ENCODE results near the gene LIMCH1.
"Not testable (repeated sequence)": the region's sequence is repeated elsewhere in the genome, so short reads cannot be mapped to it uniquely, and the experiment has no call there.

LIMCH1 gene, protein sequence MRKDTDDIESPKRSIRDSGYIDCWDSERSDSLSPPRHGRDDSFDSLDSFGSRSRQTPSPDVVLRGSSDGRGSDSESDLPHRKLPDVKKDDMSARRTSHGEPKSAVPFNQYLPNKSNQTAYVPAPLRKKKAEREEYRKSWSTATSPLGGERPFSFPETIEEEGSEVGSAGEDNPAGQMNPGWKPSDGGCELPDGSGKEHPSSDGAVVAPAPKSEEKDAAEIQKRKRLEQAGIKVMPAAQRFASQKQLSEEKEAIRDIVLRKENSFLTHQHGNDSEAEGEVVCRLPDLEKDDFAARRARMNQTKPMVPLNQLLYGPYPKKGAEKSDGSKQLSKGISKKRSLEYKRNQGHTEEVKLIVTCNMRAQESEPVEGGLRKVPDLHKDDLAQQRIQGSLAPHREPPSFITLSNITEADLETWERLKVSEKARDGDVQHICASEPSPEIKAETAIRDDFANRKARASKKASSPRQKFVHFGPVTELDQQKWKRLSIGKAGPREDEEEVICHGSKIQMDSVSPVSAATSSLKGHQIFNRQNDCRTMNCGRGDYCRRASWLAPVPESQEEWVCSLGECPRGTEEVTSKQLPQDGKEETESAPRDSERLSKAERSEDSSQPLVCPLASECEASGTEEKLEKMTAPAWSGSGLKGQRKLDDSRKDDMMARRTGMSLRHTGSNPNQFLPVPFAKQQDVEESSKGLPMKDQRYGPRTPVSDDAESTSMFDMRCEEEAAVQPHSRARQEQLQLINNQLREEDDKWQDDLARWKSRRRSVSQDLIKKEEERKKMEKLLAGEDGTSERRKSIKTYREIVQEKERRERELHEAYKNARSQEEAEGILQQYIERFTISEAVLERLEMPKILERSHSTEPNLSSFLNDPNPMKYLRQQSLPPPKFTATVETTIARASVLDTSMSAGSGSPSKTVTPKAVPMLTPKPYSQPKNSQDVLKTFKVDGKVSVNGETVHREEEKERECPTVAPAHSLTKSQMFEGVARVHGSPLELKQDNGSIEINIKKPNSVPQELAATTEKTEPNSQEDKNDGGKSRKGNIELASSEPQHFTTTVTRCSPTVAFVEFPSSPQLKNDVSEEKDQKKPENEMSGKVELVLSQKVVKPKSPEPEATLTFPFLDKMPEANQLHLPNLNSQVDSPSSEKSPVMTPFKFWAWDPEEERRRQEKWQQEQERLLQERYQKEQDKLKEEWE (N-terminal part only)

GRCh38 chr4:41538017-41538733 is at the start of gene LIMCH1:
LIMCH1 (plus strand) TSS chr4:41538157; CDS start chr4:41605996, 67,839 bp downstream.
- FAIRE-seq: no peak

DNA sequence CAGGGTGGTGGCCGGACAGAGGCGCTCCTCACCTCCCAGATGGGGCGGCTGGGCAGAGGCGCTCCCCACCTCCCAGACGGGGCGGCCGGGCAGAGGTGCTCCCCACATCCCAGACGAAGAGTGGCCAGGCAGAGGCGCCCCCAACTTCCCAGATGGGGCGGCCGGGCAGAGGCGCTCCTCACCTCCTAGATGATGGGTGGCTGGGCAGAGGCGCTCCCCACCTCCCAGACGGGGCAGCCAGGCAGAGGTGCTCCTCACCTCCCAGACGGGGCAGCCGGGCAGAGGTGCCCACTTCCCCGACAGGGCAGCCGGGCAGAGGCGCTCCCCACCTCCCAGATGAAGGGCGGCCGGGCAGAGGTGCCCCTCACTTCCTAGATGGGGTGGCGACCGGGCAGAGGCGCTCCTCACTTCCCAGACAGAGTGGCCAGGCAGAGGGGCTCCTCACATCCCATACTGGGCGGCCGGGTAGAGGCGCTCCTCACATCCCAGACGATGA is 46.8 kb upstream of the LIMCH1 start:
- not testable (repeated sequence) for FAIRE-seq

DNA sequence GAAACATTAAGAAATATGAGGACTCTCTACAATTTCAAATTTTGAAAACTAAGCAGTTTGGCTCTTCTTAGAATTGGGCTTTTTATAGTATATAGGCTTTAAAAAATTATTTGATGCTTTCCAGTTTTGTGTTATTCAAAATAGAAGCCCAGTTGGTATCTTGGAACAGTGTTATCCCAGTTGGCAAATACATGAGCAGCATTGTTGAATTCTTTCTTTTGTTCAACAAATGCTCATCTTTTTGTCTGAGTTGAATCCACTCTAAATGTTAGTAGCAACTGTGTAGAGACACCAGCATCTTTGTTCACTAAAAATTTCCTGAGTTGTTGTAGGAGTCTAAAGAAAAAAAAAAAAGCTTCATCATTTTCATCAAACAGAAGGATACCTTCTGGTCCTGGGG is 41.0 kb upstream of the LIMCH1 start:
- FAIRE-seq: no peak

- no peak for FAIRE-seq
These were observed 39.8 kb upstream of the LIMCH1 start for GRCh38 chr4:41498177-41498576.

GRCh38 chr4:41504167-41504818 is 33.7 kb upstream of the LIMCH1 start:
- no peak for FAIRE-seq

GRCh38 chr4:41505161-41505661 is 32.7 kb upstream of the LIMCH1 start:
- FAIRE-seq: no peak

DNA sequence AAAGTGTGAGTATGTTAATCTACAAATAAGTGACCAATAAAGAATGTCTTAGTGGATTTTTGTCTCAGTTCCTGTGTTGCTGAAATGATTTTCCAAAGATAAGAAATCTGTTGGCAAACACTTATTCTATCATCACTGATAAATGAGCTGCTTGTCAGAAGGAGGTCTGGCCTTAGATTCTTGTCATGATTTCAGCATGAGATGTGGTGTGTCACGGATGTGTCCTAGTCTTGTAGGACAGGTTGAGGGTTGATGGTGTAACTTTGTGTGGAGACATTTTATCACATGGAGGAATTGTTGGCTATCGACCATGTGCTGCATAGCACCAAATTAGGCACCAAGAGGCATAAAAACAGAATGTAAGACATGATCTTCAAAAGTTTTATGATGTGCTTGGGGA is 31.8 kb upstream of the LIMCH1 start:
- no peak for FAIRE-seq

- no peak for FAIRE-seq
These were observed 30.5 kb upstream of the LIMCH1 start for GRCh38 chr4:41507291-41507947.

GRCh38 chr4:41509451-41509866 is 28.5 kb upstream of the LIMCH1 start:
- FAIRE-seq: no peak

- FAIRE-seq: no peak
These were observed 27.8 kb upstream of the LIMCH1 start for GRCh38 chr4:41510179-41510578.

DNA sequence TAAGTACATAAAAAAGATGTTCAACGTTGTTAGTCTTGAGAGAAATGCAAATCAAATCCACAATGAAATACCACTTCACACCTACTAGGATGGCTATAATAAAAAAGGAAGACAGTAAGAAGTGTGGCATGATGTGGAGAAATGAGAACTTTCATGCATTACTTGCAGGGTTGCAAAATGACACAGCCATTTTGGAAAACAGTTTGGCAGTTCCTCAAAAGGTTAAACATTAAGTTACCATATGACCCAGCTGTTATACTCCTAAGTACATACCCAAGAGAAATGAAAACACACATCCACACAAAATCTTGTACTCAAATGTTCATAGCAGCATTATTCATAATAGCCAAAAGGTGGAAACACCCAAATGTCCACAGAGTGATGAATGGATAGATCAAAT is 25.8 kb upstream of the LIMCH1 start:
- no peak for FAIRE-seq

DNA sequence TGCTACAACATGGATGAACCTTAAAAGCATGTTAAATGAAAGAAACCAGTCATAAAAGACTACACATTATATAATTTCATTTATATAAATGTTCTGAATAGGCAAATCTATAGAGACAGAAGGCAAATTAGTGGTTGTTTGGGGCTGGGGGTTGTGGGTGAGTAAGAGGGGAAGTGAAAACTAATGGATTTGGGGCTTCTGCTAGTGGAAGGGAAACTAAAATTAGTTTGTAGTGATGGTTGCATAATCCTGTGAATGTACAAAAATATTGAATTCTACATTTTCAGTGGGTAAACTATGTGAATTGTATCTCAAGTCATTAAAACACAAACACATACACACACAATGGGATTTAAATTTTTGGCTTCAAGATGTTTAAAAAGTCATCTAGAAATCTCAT is 25.4 kb upstream of the LIMCH1 start:
- FAIRE-seq: no peak

DNA sequence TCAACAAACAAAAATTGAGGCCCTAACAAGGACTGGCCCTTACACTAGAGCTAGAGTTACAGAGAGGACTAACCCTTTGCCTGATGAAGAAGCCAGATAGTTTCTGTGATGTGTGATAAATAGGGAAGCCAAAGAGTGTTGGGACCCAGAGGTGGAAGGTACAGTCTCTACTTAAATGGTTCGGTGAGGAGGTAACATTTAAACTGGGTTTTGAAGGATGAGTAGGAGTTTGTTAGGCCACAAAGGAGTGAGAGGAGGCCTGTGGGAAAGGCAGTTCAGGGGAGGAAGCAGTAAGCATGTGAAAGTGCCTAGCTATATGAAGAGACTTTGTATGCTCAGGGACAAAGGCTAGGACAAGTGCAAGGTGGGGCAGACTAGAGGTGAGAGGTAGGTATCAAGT is 23.8 kb upstream of the LIMCH1 start:
- FAIRE-seq: no peak

DNA sequence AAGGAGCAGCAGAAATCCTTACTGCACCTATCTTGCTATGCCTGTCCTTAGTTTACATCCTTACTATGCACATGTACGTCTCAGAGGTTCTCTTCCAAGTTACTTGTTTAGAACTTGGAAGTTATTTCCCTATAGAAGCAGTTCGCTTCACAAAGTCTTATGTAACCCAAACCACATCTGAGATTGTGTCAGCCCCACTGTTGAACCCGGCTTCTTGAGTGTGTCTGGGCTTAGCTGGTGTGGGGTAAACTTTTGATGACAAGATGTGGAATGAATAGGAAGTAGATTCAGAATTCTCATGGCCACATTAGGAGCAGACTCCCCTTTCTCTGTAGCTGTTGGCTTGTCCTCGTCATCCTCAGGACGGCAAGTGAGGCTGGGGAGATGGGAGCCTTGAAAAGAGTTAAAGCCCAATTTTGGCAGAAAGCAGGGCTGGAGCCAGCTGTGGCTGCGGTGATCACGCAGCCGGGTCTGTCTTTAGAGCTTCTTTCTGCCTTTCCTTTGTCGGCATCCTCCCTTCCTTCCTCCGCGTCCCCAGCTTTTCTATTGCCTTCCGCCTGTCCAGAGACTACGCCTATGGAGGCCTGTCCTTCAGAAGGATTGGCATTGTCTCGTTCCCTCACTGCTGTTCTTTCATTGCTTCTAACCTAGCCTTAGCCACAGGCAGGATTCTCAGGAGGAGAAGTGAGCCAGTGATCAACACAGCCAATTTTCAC is 23.0 kb upstream of the LIMCH1 start:
- no peak for FAIRE-seq

GRCh38 chr4:41517121-41517520 is 20.8 kb upstream of the LIMCH1 start:
- no peak for FAIRE-seq

DNA sequence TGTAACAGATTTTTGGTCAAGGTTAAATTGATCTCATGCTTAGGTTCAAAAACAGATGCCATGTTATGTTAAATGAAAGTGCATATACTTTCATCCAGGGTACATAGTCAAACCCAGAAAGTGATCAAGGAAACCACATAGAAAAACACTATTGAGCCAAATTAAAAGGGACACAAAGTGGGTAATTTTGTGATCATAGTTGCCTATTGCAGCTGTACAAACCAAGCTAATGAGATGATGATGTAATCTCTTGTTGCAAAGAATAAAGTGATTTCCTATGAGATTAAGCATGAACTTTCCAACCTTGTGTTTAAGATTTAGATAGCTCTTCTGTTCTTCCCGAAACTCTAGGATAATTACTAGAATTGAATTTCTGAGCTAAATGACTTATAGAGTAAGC is 20.2 kb upstream of the LIMCH1 start:
- FAIRE-seq: no peak

- FAIRE-seq: no peak
These were observed 13.5 kb upstream of the LIMCH1 start for GRCh38 chr4:41524425-41524824.

DNA sequence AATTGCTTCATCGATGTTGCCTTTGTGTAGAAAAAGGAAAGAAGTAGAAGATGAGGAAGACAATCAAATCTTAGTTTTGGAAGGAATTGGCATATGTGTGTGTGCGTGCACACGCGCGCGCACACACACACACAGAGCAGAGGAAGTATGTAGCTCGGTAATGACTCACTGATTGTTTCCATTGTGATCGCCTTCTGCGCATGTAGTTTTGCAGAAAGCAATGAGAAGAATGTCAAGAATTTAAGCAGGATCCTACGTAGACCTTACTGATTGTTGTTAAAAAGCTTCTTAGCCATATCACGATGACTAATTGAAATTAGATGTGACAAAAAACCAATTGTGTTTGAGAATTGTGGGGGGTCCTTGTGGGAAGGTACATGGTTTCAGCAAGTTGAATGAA is 12.8 kb upstream of the LIMCH1 start:
- no peak for FAIRE-seq

GRCh38 chr4:41526628-41527027 is 11.3 kb upstream of the LIMCH1 start:
- no peak for FAIRE-seq

- no peak for FAIRE-seq
These were observed 9.3 kb upstream of the LIMCH1 start for GRCh38 chr4:41528512-41529205.
